Measurements from ENCODE around the gene CTNNA3. TPM values are rescaled to one million over a fixed set of nuclear protein-coding genes. Genes with fewer than 3 reads are reported as not detected.

Gene CTNNA3
- total RNA-seq, 4 donors from 2014 or later: 1.2 to 7.1 (median 1.3) TPM

DNA sequence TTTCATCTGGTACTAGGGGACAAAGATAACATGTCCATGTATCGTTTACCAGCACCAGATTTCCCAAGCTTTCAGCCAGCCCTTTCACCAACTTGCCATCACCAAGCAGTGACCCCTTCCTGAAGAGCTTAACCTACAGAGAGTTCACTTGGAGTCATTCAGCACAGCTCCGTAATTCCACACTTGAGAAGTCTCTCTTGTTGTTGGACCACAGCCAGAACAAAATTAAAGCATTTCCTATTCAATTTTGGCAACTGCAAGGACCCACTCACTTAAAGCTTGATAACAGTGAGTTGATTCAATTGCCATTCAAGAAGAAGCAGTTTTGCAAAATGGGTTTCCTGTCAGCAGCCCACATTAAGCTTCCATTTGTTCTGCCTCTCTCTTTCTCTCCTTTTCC is 858.7 kb downstream of the CTNNA3 start:
- TF ChIP-seq, protein P1, sequence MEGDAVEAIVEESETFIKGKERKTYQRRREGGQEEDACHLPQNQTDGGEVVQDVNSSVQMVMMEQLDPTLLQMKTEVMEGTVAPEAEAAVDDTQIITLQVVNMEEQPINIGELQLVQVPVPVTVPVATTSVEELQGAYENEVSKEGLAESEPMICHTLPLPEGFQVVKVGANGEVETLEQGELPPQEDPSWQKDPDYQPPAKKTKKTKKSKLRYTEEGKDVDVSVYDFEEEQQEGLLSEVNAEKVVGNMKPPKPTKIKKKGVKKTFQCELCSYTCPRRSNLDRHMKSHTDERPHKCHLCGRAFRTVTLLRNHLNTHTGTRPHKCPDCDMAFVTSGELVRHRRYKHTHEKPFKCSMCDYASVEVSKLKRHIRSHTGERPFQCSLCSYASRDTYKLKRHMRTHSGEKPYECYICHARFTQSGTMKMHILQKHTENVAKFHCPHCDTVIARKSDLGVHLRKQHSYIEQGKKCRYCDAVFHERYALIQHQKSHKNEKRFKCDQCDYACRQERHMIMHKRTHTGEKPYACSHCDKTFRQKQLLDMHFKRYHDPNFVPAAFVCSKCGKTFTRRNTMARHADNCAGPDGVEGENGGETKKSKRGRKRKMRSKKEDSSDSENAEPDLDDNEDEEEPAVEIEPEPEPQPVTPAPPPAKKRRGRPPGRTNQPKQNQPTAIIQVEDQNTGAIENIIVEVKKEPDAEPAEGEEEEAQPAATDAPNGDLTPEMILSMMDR (IDR thresholded peaks at IDR 0.05): no peak
- ATAC-seq (ENCODE audit: low FRiP score): no peak
- DNase-seq (ENCODE audit: low spot score): no peak

- ATAC-seq (ENCODE audit: low FRiP score) (no peak), DNase-seq (ENCODE audit: low spot score) (no peak)
- TF ChIP-seq, protein P1 (IDR thresholded peaks at IDR 0.05): no peak
These were observed 859.2 kb downstream of the CTNNA3 start for GRCh38 chr10:66836771-66837170.

GRCh38 chr10:66836057-66836456 is 859.9 kb downstream of the CTNNA3 start:
- DNase-seq (ENCODE audit: low spot score) (no peak), ATAC-seq (ENCODE audit: low FRiP score) (no peak)
- TF ChIP-seq, protein P1 (IDR thresholded peaks at IDR 0.05): no peak

DNA sequence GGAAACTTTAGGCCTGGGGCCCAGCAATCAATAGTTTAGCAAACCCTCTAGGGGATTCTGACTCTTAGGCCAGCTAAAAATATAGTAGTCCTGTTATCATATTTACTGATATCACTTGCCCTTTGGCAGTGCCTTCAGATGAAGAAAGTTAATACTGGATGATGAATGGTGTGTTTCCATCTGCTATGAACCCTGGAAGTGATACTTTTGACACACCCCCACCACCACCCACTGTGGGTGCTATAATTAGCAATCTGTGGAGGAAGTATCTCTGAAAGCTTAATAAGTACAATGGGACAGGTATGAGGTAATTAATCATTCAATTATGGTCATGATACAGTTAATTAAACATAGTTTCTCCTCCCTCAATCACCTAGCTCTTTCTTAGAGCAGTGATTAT is 860.6 kb downstream of the CTNNA3 start:
- ATAC-seq (ENCODE audit: low FRiP score): no peak
- TF ChIP-seq, protein P1 (IDR thresholded peaks at IDR 0.05): no peak

DNA sequence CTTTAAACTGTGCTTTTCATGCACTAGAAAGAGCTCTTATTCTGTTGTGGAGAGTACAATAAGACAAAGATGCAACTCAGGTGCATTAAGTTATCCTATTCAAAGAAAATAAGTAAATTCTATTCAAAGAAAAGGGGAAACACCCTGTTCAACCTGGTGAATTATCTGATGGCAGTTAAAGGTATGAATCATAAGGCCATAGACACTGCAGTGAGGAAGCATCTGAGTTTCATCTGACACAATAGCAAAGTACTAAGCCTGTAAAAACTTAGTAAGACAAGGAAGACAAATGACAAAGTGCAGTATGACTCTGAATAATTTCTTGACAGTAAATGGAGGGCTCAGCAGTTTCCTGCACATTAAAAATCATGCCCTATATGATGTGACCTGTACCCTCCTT is 861.2 kb downstream of the CTNNA3 start:
- DNase-seq (ENCODE audit: low spot score) (no peak), ATAC-seq (ENCODE audit: low FRiP score) (no peak)
- TF ChIP-seq, protein P1 (IDR thresholded peaks at IDR 0.05): no peak

More for the DNA sequence above, 860.6 kb downstream of the CTNNA3 start:
- no peak for DNase-seq (ENCODE audit: low spot score)

- TF ChIP-seq, protein P1 (IDR thresholded peaks at IDR 0.05): no peak
- DNase-seq (ENCODE audit: low spot score) (no peak), ATAC-seq (ENCODE audit: low FRiP score) (no peak)
These were observed 862.1 kb downstream of the CTNNA3 start for GRCh38 chr10:66833861-66834260.

DNA sequence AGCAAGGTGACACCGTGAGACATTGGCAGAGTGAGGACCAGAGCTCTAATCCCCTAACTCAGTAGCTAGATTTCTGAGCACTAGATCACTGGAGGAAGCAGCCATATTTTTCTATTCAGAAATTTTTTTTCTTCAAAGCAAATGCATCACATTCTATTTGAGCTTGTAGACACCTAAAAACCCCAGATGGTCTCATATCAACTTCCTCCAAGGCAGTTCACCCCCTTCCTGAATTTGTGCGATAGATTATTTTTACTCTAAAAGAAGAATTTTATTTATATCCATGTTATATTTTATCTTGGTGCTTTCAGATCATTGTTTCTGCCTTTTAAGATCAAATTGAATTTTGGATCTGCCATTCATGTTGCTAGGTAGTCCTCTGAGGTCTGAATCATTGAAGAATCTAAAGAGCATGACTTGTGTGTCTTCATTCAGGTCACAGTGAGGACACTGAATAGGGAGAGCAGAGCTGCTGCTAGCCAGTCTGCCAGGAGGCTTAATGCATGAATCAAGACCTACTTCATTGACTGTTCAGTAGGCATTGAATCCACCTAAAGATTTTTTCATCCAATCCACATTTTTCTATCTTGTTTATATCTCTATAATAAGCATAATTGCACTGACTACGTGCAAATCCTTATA is 863.1 kb downstream of the CTNNA3 start:
- DNase-seq (ENCODE audit: low spot score) (no peak), ATAC-seq (ENCODE audit: low FRiP score) (no peak)
- TF ChIP-seq, protein P1 (IDR thresholded peaks at IDR 0.05): no peak

Measured in omental fat pad (tissue), 4 donors.